SK-N-SH (cell line): ENCODE data around the gene PLA2G5. TPM values are rescaled to one million over a fixed set of nuclear protein-coding genes. Genes with fewer than 3 reads are reported as not detected.

Experiments
- CTCF ChIA-PET: fragments of 300-600, 350-600 bp; formaldehyde crosslinking; extraction: SDS; loops from one replicate; lab custom pipeline; 2021; lab: Yijun Ruan, JAX
- POLR2A ChIA-PET: fragments of 350-600 bp; sonication (Branson Sonifier 250); formaldehyde crosslinking; extraction: SDS; loops from one replicate; lab custom pipeline; 2020; ENCODE audit warnings: antibody characterized with exemption, inconsistent platforms; lab: Yijun Ruan, JAX
- DNase-seq: peaks from one replicate; pipeline ENCODE4 v3.0.0; 2012
- H2AFZ ChIP-seq: fragments of 200-600 bp; sonication (generic); 2 replicates; pipeline ENCODE4 v1.8.1; 2016; ENCODE audit warnings: antibody characterized with exemption, mild to moderate bottlenecking, low read depth
- H3F3A ChIP-seq: fragments of 200-600 bp; sonication (generic); replicated peaks from 2 replicates; pipeline ENCODE3; 2016; ENCODE audit warnings: antibody characterized with exemption, mild to moderate bottlenecking; ENCODE audit not compliant: insufficient read depth
- H3K27ac ChIP-seq, 2 experiments: fragments of 200-500 bp in 1 of 2; fragments of 200-600 bp in 1 of 2; sonication (Bioruptor generic) in 1 of 2; sonication (generic), shearing (Covaris generic) in 1 of 2; 2 replicates each; pipeline versions ENCODE4 v1.5.1 to v1.6.1; 2014 to 2016; ENCODE audit warnings: low read depth in 2 of 2, inconsistent platforms in 1 of 2, low read length in 1 of 2, mild to moderate bottlenecking in 1 of 2, mixed read lengths in 1 of 2
- H3K27me3 ChIP-seq: fragments of 200-600 bp; sonication (generic), shearing (Covaris generic); 2 replicates; pipeline ENCODE4 v1.6.1; 2016; ENCODE audit warnings: mixed run types; ENCODE audit not compliant: insufficient read depth
- H3K36me3 ChIP-seq, 2 experiments: fragments of 200-500 bp in 1 of 2; fragments of 200-600 bp in 1 of 2; sonication (Bioruptor generic) in 1 of 2; sonication (generic) in 1 of 2; replicated peaks in 1 of 2; 2 replicates each; pipeline versions ENCODE3 to v1.5.1; 2014 to 2016; ENCODE audit warnings: low read length in 1 of 2, mild to moderate bottlenecking in 1 of 2; ENCODE audit not compliant: insufficient read depth in 2 of 2, control insufficient read depth in 1 of 2
- H3K4me1 ChIP-seq, 2 experiments: fragments of 200-500 bp in 1 of 2; fragments of 200-600 bp in 1 of 2; sonication (Bioruptor generic) in 1 of 2; sonication (generic), shearing (Covaris generic) in 1 of 2; 2 replicates each; pipeline versions ENCODE4 v1.5.1 to v1.6.1; 2014 to 2016; ENCODE audit warnings: low read depth in 1 of 2, low read length in 1 of 2, mixed run types in 1 of 2; ENCODE audit not compliant: insufficient read depth in 2 of 2, control insufficient read depth in 1 of 2
- H3K4me2 ChIP-seq: fragments of 200-600 bp; sonication (generic), shearing (Covaris generic); 2 replicates; pipeline ENCODE4 v1.6.1; 2017; ENCODE audit warnings: mixed run types
- H3K4me3 ChIP-seq, 2 experiments: fragments of 200-500 bp in 1 of 2; fragments of 200-600 bp in 1 of 2; sonication (Bioruptor generic) in 1 of 2; sonication (generic), shearing (Covaris generic) in 1 of 2; 2 replicates each; pipeline versions ENCODE4 v1.5.1 to v1.8.1; 2014 to 2016; ENCODE audit warnings: low read depth in 2 of 2, inconsistent platforms in 1 of 2, low read length in 1 of 2, mild to moderate bottlenecking in 1 of 2, mixed read lengths in 1 of 2, moderate library complexity in 1 of 2
- H3K79me2 ChIP-seq: fragments of 200-600 bp; sonication (generic); 2 replicates; pipeline ENCODE4 v1.8.1; 2017; ENCODE audit warnings: mild to moderate bottlenecking; ENCODE audit not compliant: insufficient read depth
- H3K9ac ChIP-seq: fragments of 200-600 bp; sonication (generic); 2 replicates; pipeline ENCODE4 v1.6.1; 2017; ENCODE audit warnings: mixed run types
- H3K9me2 ChIP-seq: fragments of 200-600 bp; sonication (generic); 2 replicates; pipeline ENCODE4 v1.6.1; 2017; ENCODE audit warnings: mixed run types
- H3K9me3 ChIP-seq: fragments of 200-600 bp; sonication (generic); 2 replicates; pipeline ENCODE4 v1.6.1; 2017; ENCODE audit warnings: mixed run types, mild to moderate bottlenecking, moderate library complexity
- H4K20me1 ChIP-seq: fragments of 200-600 bp; sonication (generic); 2 replicates; pipeline ENCODE4 v1.6.1; 2017; ENCODE audit warnings: mild to moderate bottlenecking, mixed run types; ENCODE audit not compliant: insufficient read depth
- CHD2 ChIP-seq: fragments of 150-350 bp; IDR thresholded peaks from 2 replicates; pipeline ENCODE4 v1.6.1; 2018; ENCODE audit warnings: low read length; ENCODE audit not compliant: partially characterized antibody
- ELF1 ChIP-seq: IDR thresholded peaks from 2 replicates; pipeline ENCODE4 v1.4.0; 2012
- EP300 ChIP-seq, 2 experiments: IDR thresholded peaks; 2 replicates each; pipeline versions ENCODE4 v1.4.0 to v1.6.1; 2012; ENCODE audit warnings: borderline replicate concordance in 1 of 2, low read depth in 1 of 2, low read length in 1 of 2
- FOSL2 ChIP-seq: IDR thresholded peaks from 2 replicates; pipeline ENCODE4 v1.4.0; 2012; ENCODE audit warnings: low read depth, mild to moderate bottlenecking, moderate library complexity, borderline replicate concordance
- FOXJ3 ChIP-seq: sonication (generic); formaldehyde crosslinking; IDR thresholded peaks from 2 replicates; pipeline ENCODE4 v1.5.1; 2020; ENCODE audit warnings: mild to moderate bottlenecking, missing genetic modification reagents
- FOXM1 ChIP-seq: IDR thresholded peaks from 2 replicates; pipeline ENCODE4 v1.4.0; 2012; ENCODE audit warnings: low read depth, mild to moderate bottlenecking
- JUND ChIP-seq: IDR thresholded peaks from 2 replicates; pipeline ENCODE4 v1.4.0; 2012
- NFIC ChIP-seq: IDR thresholded peaks from 2 replicates; pipeline ENCODE4 v1.4.0; 2012; ENCODE audit warnings: borderline replicate concordance
- RAD21 ChIP-seq: IDR thresholded peaks from 2 replicates; pipeline ENCODE4 v1.6.1; 2012; ENCODE audit warnings: mild to moderate bottlenecking, low read length
- RFX5 ChIP-seq: IDR thresholded peaks from 2 replicates; pipeline ENCODE4 v1.6.1; 2012; ENCODE audit warnings: mild to moderate bottlenecking, improper control_type of control experiment, low read length
- RXRA ChIP-seq: IDR thresholded peaks from 2 replicates; pipeline ENCODE4 v1.4.0; 2012; ENCODE audit warnings: low read depth, mild to moderate bottlenecking, borderline replicate concordance
- SMC3 ChIP-seq: IDR thresholded peaks from 2 replicates; pipeline ENCODE4 v1.6.1; 2012; ENCODE audit warnings: low read depth, low read length, improper control_type of control experiment
- TCF12 ChIP-seq: IDR thresholded peaks from 2 replicates; pipeline ENCODE4 v1.4.0; 2012
- TEAD4 ChIP-seq: IDR thresholded peaks from 2 replicates; pipeline ENCODE4 v1.4.0; 2012; ENCODE audit warnings: mild to moderate bottlenecking, borderline replicate concordance; ENCODE audit not compliant: insufficient read depth
- YY1 ChIP-seq: IDR thresholded peaks from 2 replicates; pipeline ENCODE4 v1.4.0; 2012; ENCODE audit warnings: low read depth, mild to moderate bottlenecking
- ZBTB33 ChIP-seq: IDR thresholded peaks from 2 replicates; pipeline ENCODE4 v1.4.0; 2012; ENCODE audit warnings: low read depth, borderline replicate concordance
- WGBS: methylation state at CpG from one replicate; pipeline ENCODE4 v1.1.6; 2017; ENCODE audit warnings: low lambda C conversion rate; 5-methylcytosine and 5-hydroxymethylcytosine counted together
- polyA plus RNA-seq, 3 experiments: library from polyadenylated mRNA; depleted of rRNA; stranded (reverse); fragments of >200 nt; gene quantifications; 2 replicates each; pipeline ENCODE4 v1.2.3, GENCODE V29; 2012
- TF ChIP-seq, protein P1 (sequence below): IDR thresholded peaks from 2 replicates; pipeline ENCODE4 v1.4.0; 2012; ENCODE audit warnings: low read depth
- TF ChIP-seq, protein P2 (sequence below): IDR thresholded peaks from 2 replicates; pipeline ENCODE4; 2012
- TF ChIP-seq, protein P3 (sequence below): fragments of 200-600 bp; sonication (generic); IDR thresholded peaks from 2 replicates; pipeline ENCODE4 v1.6.1; 2017; ENCODE audit warnings: antibody characterized with exemption, mild to moderate bottlenecking, moderate library complexity
- TF ChIP-seq, protein P4 (sequence below): fragments of 150-350 bp; IDR thresholded peaks from 2 replicates; pipeline ENCODE4 v1.6.1; 2016; ENCODE audit warnings: mild to moderate bottlenecking, low read depth, low read length

PLA2G5 gene
- polyA plus RNA-seq, 1 of the 3 experiments (the other 2 are of a cell fraction): not detected

- Histone ChIP-seq H3K79me2 (no peaks in the 10 kb centered on the region), H3K9me3 (no peaks in the 10 kb centered on the region), H3K4me1 (no peaks in the 10 kb centered on the region), H3K9me2 (no peaks in the 10 kb centered on the region), H2AFZ (no peak overlapping the region), H4K20me1 (no peaks in the 10 kb centered on the region), H3K27me3 (peaks cover 4% of the 10 kb centered on the region; the same call in 1 of the 2 replicates), H3F3A (no peaks in the 10 kb centered on the region), H3K36me3 (no peaks in the 10 kb centered on the region), H3K27ac (no peak overlapping the region), H3K4me3 (no peak overlapping the region), H3K4me2 (no peak overlapping the region)
- POLR2A ChIA-PET: no interaction called here
- 51% methylated on average over 7 of the region's 7 CpGs for WGBS
- CTCF ChIA-PET: interaction anchor here (0.9 kb wide), 1 partner anchor 191 kb away, joined by 3 read pairs; the partner anchor contains the start of gene OTUD3
- TF ChIP-seq RFX5 (no peak), FOXM1 (no peak), SMC3 (no peak), YY1 (no peak), NFIC (no peak), TEAD4 (no peak), TCF12 (no peak), ZBTB33 (no peak), EP300 (IDR thresholded peaks at IDR 0.05; ENCODE audit: borderline replicate concordance in 1 of 2, low read depth in 1 of 2, low read length in 1 of 2) (no peak), FOSL2 (no peak), CHD2 (no peak), FOXJ3 (CRISPR knock-in tag) (no peak)
- TF ChIP-seq, protein P1, sequence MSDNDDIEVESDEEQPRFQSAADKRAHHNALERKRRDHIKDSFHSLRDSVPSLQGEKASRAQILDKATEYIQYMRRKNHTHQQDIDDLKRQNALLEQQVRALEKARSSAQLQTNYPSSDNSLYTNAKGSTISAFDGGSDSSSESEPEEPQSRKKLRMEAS: no peak
- TF ChIP-seq, protein P2, sequence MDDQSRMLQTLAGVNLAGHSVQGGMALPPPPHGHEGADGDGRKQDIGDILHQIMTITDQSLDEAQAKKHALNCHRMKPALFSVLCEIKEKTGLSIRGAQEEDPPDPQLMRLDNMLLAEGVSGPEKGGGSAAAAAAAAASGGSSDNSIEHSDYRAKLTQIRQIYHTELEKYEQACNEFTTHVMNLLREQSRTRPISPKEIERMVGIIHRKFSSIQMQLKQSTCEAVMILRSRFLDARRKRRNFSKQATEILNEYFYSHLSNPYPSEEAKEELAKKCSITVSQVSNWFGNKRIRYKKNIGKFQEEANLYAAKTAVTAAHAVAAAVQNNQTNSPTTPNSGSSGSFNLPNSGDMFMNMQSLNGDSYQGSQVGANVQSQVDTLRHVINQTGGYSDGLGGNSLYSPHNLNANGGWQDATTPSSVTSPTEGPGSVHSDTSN: no peak
- TF ChIP-seq, all 33 proteins: peak for 0
- H3K9ac ChIP-seq: no peak overlapping the region
- no peak for DNase-seq
Observed at GRCh38 chr1:20072771-20073170, 2.8 kb downstream of the PLA2G5 start.

GRCh38 chr1:20073256-20073655, 3.3 kb downstream of the PLA2G5 start:
- POLR2A ChIA-PET: no interaction called here
- no peaks in the 10 kb centered on the region for H3F3A ChIP-seq
- no peaks in the 10 kb centered on the region for H4K20me1 ChIP-seq
- H3K4me1 ChIP-seq: no peaks in the 10 kb centered on the region
- H3K27me3 ChIP-seq: peaks cover 4% of the 10 kb centered on the region; the same call in 1 of the 2 replicates
- H3K4me2 ChIP-seq: no peak overlapping the region
- no peak overlapping the region for H3K9ac ChIP-seq
- H2AFZ ChIP-seq: no peak overlapping the region
- H3K79me2 ChIP-seq: no peaks in the 10 kb centered on the region
- DNase-seq: no peak
- no peak overlapping the region for H3K27ac ChIP-seq
- no peaks in the 10 kb centered on the region for H3K36me3 ChIP-seq
- 61% methylated on average over 2 of the region's 2 CpGs for WGBS
- H3K9me3 ChIP-seq: no peaks in the 10 kb centered on the region
- CTCF ChIA-PET: interaction anchor here (0.9 kb wide), 1 partner anchor 191 kb away, joined by 3 read pairs; the partner anchor contains the start of gene OTUD3
- no peak overlapping the region for H3K4me3 ChIP-seq
- no peaks in the 10 kb centered on the region for H3K9me2 ChIP-seq
- TF ChIP-seq RAD21 (no peak), TEAD4 (no peak), YY1 (no peak), ZBTB33 (no peak), ELF1 (no peak), JUND (no peak), FOXM1 (no peak), RXRA (no peak)
- TF ChIP-seq, protein P3, sequence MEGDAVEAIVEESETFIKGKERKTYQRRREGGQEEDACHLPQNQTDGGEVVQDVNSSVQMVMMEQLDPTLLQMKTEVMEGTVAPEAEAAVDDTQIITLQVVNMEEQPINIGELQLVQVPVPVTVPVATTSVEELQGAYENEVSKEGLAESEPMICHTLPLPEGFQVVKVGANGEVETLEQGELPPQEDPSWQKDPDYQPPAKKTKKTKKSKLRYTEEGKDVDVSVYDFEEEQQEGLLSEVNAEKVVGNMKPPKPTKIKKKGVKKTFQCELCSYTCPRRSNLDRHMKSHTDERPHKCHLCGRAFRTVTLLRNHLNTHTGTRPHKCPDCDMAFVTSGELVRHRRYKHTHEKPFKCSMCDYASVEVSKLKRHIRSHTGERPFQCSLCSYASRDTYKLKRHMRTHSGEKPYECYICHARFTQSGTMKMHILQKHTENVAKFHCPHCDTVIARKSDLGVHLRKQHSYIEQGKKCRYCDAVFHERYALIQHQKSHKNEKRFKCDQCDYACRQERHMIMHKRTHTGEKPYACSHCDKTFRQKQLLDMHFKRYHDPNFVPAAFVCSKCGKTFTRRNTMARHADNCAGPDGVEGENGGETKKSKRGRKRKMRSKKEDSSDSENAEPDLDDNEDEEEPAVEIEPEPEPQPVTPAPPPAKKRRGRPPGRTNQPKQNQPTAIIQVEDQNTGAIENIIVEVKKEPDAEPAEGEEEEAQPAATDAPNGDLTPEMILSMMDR: no peak
- TF ChIP-seq, protein P4, sequence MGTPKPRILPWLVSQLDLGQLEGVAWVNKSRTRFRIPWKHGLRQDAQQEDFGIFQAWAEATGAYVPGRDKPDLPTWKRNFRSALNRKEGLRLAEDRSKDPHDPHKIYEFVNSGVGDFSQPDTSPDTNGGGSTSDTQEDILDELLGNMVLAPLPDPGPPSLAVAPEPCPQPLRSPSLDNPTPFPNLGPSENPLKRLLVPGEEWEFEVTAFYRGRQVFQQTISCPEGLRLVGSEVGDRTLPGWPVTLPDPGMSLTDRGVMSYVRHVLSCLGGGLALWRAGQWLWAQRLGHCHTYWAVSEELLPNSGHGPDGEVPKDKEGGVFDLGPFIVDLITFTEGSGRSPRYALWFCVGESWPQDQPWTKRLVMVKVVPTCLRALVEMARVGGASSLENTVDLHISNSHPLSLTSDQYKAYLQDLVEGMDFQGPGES: no peak
